ENCODE results near the gene TRIM24.

- TF ChIP-seq CTCF (IDR thresholded peaks at IDR 0.05; ENCODE audit: insufficient read depth, low read depth, low read length) = no peak
- no peak for TF ChIP-seq EZH2 (IDR thresholded peaks at IDR 0.05; ENCODE audit: insufficient read depth, low read length)
Measured at GRCh38 chr7:138626846-138627245, 166.8 kb downstream of the TRIM24 start.

All from astrocyte (in vitro differentiated cells and primary cell).